Measurements from ENCODE around the gene SLC26A4. TPM values are rescaled to one million over a fixed set of nuclear protein-coding genes. Genes with fewer than 3 reads are reported as not detected.

The SLC26A4 gene
- total RNA-seq, 1 experiment from 2014 or later: 0.33 TPM

- Mint-ChIP-seq H3K9me3 (no peaks in the 10 kb centered on the region), H3K27me3 (ENCODE audit: low read depth) (no peaks in the 10 kb centered on the region), H3K27ac (no peak overlapping the region), H3K4me1 (0 out of 4 replicates have a peak, but pooled peaks cover 0 to 2% of the 10 kb centered on the region in 2 experiments), H3K36me3 (ENCODE audit: insufficient read depth in 1 of 3, low read depth in 3 of 3) (peaks cover 24 to 60% (median 58%) of the 10 kb centered on the region in 3 experiments; a peak in 6 of 7 replicates), H3K4me3 (no peak overlapping the region)
- no peak overlapping the region for H2BK20ac ChIP-seq (ENCODE audit: low read depth, low read length, poor library complexity, severe bottlenecking)
- no peaks in the 10 kb centered on the region for H3K9me3 ChIP-seq (ENCODE audit: control insufficient read depth, low read depth, low read length)
- H3K4me2 ChIP-seq (ENCODE audit: insufficient read depth, insufficient read length, low read length): no peak overlapping the region
- no peak for DNase-seq
- no peak overlapping the region for H3K27ac ChIP-seq (ENCODE audit: insufficient read length, low read depth, low read length)
- no peak overlapping the region for H2BK12ac ChIP-seq (ENCODE audit: insufficient read length, low read depth, low read length)
- no peak overlapping the region for H3K4ac ChIP-seq (ENCODE audit: low read depth, low read length)
- no peak overlapping the region for H3K56ac ChIP-seq (ENCODE audit: insufficient read length, low read depth, low read length)
- H3K14ac ChIP-seq (ENCODE audit: insufficient read depth, low read length): no peak overlapping the region
- no peaks in the 10 kb centered on the region for H3K4me1 ChIP-seq (ENCODE audit: insufficient read depth, low read length)
- H3K18ac ChIP-seq (ENCODE audit: insufficient read length, low read depth, low read length): no peak overlapping the region
- no peak overlapping the region for H4K91ac ChIP-seq (ENCODE audit: insufficient read length, low read depth, low read length)
- H2AFZ ChIP-seq (ENCODE audit: low read length): no peak overlapping the region
- no peak overlapping the region for H2BK5ac ChIP-seq (ENCODE audit: insufficient read length, low read length)
- TF ChIP-seq CTCF (conservative IDR thresholded peaks at IDR 0.05): no peak
- no peaks in the 10 kb centered on the region for H3K27me3 ChIP-seq (ENCODE audit: insufficient read depth, low read length)
- H4K8ac ChIP-seq (replicated peaks; ENCODE audit: insufficient read length, low read depth, low read length): no peak overlapping the region
- peaks cover 3% of the 10 kb centered on the region for H3K79me1 ChIP-seq (ENCODE audit: insufficient read depth, low read depth, low read length, poor library complexity, severe bottlenecking)
- no peaks in the 10 kb centered on the region for H3K23me2 ChIP-seq (ENCODE audit: insufficient read length, low read depth, low read length, poor library complexity, severe bottlenecking)
- WGBS (ENCODE audit: extremely low coverage, insufficient read length, low lambda C conversion rate): no CpG with 5 or more reads among the region's 7 CpGs
- no peak overlapping the region for H2BK120ac ChIP-seq (ENCODE audit: low read depth, low read length, poor library complexity, severe bottlenecking)
- no peak overlapping the region for H2AK5ac ChIP-seq (ENCODE audit: insufficient read length, low read length)
- peaks cover 5% of the 10 kb centered on the region; the same call in 1 of the 2 replicates for H3K79me2 ChIP-seq (ENCODE audit: insufficient read depth, low read length)
- H3K23ac ChIP-seq (ENCODE audit: insufficient read length, low read depth, low read length): no peak overlapping the region
- no peak overlapping the region for H3T11ph ChIP-seq (ENCODE audit: low read length)
- H2BK15ac ChIP-seq (ENCODE audit: low read depth, low read length): no peak overlapping the region
- no peak overlapping the region for H3K9ac ChIP-seq (ENCODE audit: extremely low read depth, insufficient read length, low read length)
- no peak overlapping the region for H4K5ac ChIP-seq (ENCODE audit: insufficient read length, low read depth, low read length)
- no peaks in the 10 kb centered on the region for H4K20me1 ChIP-seq (ENCODE audit: control insufficient read depth, insufficient read depth, insufficient read length)
Observed at GRCh38 chr7:107751113-107751512, 90.5 kb downstream of the SLC26A4 start.

All from H9 (cell line).